Chondrocyte (in vitro differentiated cells): ENCODE results near the gene SDC4. TPM values are rescaled to one million over a fixed set of nuclear protein-coding genes. Genes with fewer than 3 reads are reported as not detected.
A peak's percentile ranks its signal among the peaks of the same experiment; 100 is the strongest.

Experiments used
- DNase-seq: peaks from one replicate; pipeline ENCODE4 v3.0.0; 2021; ENCODE audit warnings: mixed read lengths, low spot score
- H3K27ac Mint-ChIP-seq: one replicate; pipeline ENCODE4 v1.8.0; 2021; ENCODE audit warnings: mild to moderate bottlenecking, moderate library complexity, mixed read lengths; ENCODE audit not compliant: unreplicated experiment
- H3K27me3 Mint-ChIP-seq: 2 replicates; pipeline ENCODE4 v1.8.0; 2021; ENCODE audit warnings: low read depth, mixed read lengths
- H3K36me3 Mint-ChIP-seq: 2 replicates; pipeline ENCODE4 v1.8.0; 2021; ENCODE audit warnings: low read depth, mixed read lengths
- H3K4me1 Mint-ChIP-seq: 2 replicates; pipeline ENCODE4 v1.8.0; 2021; ENCODE audit warnings: low read depth, mild to moderate bottlenecking, mixed read lengths
- H3K4me3 Mint-ChIP-seq: one replicate; pipeline ENCODE4 v1.8.0; 2021; ENCODE audit warnings: mild to moderate bottlenecking, moderate library complexity, mixed read lengths; ENCODE audit not compliant: unreplicated experiment
- H3K9me3 Mint-ChIP-seq: 2 replicates; pipeline ENCODE4 v1.8.0; 2021; ENCODE audit warnings: low read depth, mixed read lengths
- CTCF ChIP-seq: fragments of 200-600 bp; sonication (generic); IDR thresholded peaks from 2 replicates; pipeline ENCODE4 v1.5.0; 2021; ENCODE audit warnings: antibody characterized with exemption, mild to moderate bottlenecking, moderate library complexity
- total RNA-seq: library from RNA; stranded (reverse); gene quantifications from 3 replicates; pipeline ENCODE4 v1.2.1, GENCODE V29; 2021

The SDC4 gene
- total RNA-seq, 1 donor from 2014 or later, result 21.2 TPM

GRCh38 chr20:45344168-45344860 lies 3.9 kb downstream of the SDC4 start:
- H3K4me1 Mint-ChIP-seq, result peaks cover 79% of the 10 kb centered on the region
- no peaks in the 10 kb centered on the region for H3K36me3 Mint-ChIP-seq
- DNase-seq, result no peak
- H3K27me3 Mint-ChIP-seq, result no peaks in the 10 kb centered on the region
- H3K4me3 Mint-ChIP-seq, result peak overlapping the region; percentile 53
- no peak for TF ChIP-seq CTCF
- peak overlapping the region; percentile 96 for H3K27ac Mint-ChIP-seq
- no peaks in the 10 kb centered on the region for H3K9me3 Mint-ChIP-seq

- H3K4me1 Mint-ChIP-seq, result peaks cover 85% of the 10 kb centered on the region
- H3K27me3 Mint-ChIP-seq, result no peaks in the 10 kb centered on the region
- H3K4me3 Mint-ChIP-seq, result peak overlapping the region; percentile 53
- TF ChIP-seq CTCF, result no peak
- H3K36me3 Mint-ChIP-seq, result no peaks in the 10 kb centered on the region
- H3K9me3 Mint-ChIP-seq, result no peaks in the 10 kb centered on the region
- no peak for DNase-seq
- peak overlapping the region; percentile 96 for H3K27ac Mint-ChIP-seq
Measured at GRCh38 chr20:45343532-45344167, 4.6 kb downstream of the SDC4 start.

GRCh38 chr20:45342855-45343531 lies 5.2 kb downstream of the SDC4 start:
- Mint-ChIP-seq H3K9me3 (no peaks in the 10 kb centered on the region), H3K27me3 (no peaks in the 10 kb centered on the region)

GRCh38 chr20:45341939-45342854 lies 6.0 kb downstream of the SDC4 start:
- Mint-ChIP-seq H3K36me3 (no peaks in the 10 kb centered on the region), H3K4me3 (peak overlapping the region; percentile 40), H3K4me1 (peaks cover 90% of the 10 kb centered on the region), H3K27ac (peak overlapping the region; percentile 96), H3K9me3 (no peaks in the 10 kb centered on the region), H3K27me3 (no peaks in the 10 kb centered on the region)
- no peak for DNase-seq
- TF ChIP-seq CTCF, result no peak

More at GRCh38 chr20:45342855-45343531, 5.2 kb downstream of the SDC4 start:
- H3K27ac Mint-ChIP-seq, result peak overlapping the region; percentile 96
- TF ChIP-seq CTCF, result no peak
- no peaks in the 10 kb centered on the region for H3K36me3 Mint-ChIP-seq
- DNase-seq, result no peak
- H3K4me3 Mint-ChIP-seq, result no peak overlapping the region
- peaks cover 89% of the 10 kb centered on the region for H3K4me1 Mint-ChIP-seq
